HG02885 (cell line): Measurements from ENCODE around the gene HERC2.
A peak's percentile ranks its signal among the peaks of the same experiment; 100 is the strongest.
"Not testable (repeated sequence)": the region's sequence is repeated elsewhere in the genome, so short reads cannot be mapped to it uniquely, and the experiment has no call there.

Experiments used
- ATAC-seq: cut with Tn5 transposase; IDR thresholded peaks from one replicate; pipeline ENCODE4 v1.9.1; 2021; ENCODE audit warnings: mild to moderate bottlenecking; ENCODE audit not compliant: unreplicated experiment, poor library complexity

The HERC2 gene

GRCh38 chr15:28286659-28287058 is 35.3 kb downstream of the HERC2 start:
- not testable (repeated sequence) for ATAC-seq

- no peak for ATAC-seq
Observed at GRCh38 chr15:28286031-28286430, 35.9 kb downstream of the HERC2 start.

- no peak for ATAC-seq
Observed at GRCh38 chr15:28281876-28282275, 40.1 kb downstream of the HERC2 start.

GRCh38 chr15:28274635-28275034 is 47.3 kb downstream of the HERC2 start:
- ATAC-seq = no peak

GRCh38 chr15:28273873-28274610 is 47.9 kb downstream of the HERC2 start:
- no peak for ATAC-seq

GRCh38 chr15:28273468-28273867 is 48.5 kb downstream of the HERC2 start:
- no peak for ATAC-seq

DNA sequence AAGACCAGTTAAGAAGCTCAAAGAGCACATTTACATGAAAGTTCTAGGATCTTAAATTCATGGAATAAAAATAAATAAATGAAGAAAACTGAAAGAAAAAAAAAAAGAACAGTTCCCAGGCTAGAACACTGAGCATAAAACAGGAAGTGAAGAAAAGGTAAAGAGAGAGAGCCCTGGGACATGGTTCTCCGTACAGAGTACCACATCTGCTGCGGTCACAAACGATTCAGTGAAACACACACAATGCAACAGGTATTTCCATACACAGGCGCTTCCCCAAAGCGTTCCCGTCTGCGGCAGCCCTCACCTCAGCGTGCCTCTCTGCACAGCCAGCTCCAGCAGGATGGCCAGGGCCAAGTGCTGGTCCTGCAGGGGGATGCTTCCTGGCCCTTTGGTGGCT is 49.4 kb downstream of the HERC2 start:
- no peak for ATAC-seq

- no peak for ATAC-seq
Observed at GRCh38 chr15:28271697-28272260, 50.2 kb downstream of the HERC2 start.

GRCh38 chr15:28269097-28269496 is 52.9 kb downstream of the HERC2 start:
- no peak for ATAC-seq

DNA sequence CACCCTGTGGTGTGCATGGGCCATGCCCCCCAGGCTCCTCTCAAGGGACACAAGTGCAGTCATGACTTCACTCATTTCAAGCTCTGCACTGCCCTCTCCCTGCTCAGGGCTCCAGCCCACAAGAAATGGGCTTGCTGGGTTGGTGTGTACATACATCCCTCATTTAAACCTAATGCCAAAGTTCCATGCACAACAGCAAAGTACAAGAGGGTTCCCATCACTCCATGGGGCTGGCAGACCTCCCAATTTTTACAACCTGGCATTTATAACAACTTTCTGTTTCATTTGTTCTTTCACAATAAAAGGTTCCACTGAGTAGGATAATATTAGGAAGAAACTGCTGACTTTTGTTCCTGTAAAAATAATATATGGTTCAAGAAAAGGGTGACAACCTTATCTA is 54.3 kb downstream of the HERC2 start:
- no peak for ATAC-seq

- ATAC-seq = no peak
Observed at GRCh38 chr15:28265334-28266019, 56.5 kb downstream of the HERC2 start.

DNA sequence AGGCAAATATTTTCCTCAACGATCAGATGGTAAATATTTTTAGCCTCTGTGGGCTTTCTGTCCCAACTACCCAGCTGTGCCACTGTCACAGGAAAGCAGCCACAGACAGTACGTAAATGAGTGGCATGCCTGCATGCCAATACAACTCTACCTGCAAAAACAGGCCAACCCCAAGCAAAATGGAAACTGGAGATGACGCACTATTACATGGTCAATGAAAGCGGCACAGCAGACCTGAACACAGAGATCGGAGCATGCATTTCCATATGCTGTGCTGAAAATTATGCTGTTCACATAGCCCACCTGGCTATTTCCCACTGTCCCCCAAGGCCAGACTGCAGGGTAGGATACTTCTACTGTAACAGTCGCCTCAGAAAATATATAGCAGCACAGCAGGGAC is 57.8 kb downstream of the HERC2 start:
- ATAC-seq = no peak

DNA sequence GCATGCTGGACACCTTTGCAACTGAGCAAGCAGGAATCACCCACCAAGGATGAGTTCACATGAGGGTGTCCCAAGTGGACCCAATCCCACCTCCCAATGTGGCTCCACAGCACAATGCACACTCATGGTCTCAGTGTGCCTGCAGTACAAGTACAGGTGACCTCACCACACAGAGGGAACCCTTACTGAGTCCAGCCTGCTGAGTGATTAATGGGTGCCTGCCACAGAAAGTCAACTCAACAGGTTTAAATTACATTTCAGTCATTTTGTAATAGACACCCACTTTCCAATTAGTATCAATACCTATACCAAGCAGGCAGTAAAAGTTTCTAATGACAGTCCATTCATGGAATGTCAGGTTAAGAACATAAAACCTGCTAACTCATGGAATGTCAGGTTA is 59.5 kb downstream of the HERC2 start:
- no peak for ATAC-seq

- no peak for ATAC-seq
Observed at GRCh38 chr15:28260722-28261121, 61.3 kb downstream of the HERC2 start.

- no peak for ATAC-seq
Observed at GRCh38 chr15:28260317-28260716, 61.7 kb downstream of the HERC2 start.

DNA sequence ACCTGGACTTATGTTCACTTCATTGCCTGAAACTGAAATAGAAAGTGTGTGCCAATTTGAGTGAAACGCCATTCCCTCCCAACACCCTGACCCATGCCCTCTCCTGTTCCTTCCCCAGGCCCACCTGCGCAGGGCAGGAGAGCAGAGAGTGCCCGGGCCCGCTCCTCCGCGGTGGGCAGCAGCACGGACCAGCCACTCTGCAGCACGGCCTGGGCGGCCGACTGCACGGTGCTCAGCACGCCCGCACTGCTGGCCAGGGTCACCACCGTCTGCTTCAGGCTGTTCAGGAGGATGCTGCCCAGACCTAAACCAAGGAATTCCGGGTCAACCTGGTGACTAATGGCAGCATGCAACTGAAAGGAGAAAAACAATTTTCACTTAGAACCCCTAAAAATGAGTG is 66.0 kb downstream of the HERC2 start:
- ATAC-seq = no peak

- ATAC-seq = peak; percentile 87
Observed at GRCh38 chr15:28252831-28253230, 69.1 kb downstream of the HERC2 start.

DNA sequence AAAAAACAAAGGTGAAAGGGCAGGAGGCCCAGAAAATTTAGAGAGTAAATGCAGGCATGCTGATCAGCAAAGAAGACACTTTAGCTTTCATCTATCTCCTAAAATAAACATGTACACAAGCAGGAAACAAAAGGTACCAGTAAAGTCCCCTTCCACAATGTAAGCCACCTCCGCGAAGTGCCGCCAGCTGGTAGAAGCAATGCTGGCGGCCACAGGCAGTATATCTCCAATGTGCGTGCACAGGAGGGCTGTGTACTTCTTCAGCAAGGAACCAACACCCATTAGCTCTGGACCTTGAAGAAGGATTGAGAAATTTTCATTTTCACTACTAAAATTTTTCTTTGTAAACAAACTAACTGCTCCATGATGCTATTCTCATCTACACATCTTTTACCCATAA is 75.4 kb downstream of the HERC2 start:
- ATAC-seq = no peak

DNA sequence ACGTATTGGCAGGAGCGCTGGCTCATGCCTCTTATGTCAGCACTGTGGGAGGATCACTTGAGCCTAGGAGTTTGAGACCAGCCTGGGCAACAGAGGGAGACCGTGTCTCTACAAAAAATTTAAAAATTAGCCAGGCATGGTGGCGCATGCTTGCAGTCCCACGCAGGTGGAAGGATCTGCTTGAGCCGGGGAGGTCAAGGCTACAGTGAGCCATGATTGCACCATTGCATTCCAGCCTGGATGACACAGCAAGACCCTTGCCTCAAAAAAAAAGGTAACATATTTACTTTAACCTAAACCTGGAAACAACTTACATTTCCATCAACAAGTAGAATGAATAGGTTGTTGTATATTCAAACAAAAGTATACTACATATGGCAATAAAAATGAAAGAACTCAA is 78.1 kb downstream of the HERC2 start:
- ATAC-seq = no peak

DNA sequence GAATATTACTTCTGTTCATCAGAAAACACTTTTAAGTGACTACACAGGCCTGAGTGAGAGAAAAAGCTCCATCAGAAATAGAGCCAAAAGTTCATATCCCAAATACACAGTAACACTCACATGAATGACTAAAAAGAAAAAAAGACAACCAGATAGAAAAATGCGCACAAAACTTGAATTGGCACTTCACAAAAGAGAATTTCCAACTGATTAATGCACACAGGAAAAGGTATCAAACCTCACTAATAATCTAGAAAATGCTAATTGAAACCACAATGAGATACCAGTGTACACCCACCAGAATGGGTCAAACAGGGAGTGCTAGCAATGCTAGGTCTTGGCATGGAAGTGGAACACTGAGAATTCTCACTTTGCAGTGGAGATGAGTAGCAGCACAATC is 78.6 kb downstream of the HERC2 start:
- ATAC-seq = no peak

- not testable (repeated sequence) for ATAC-seq
Observed at GRCh38 chr15:28238296-28238695, 83.7 kb downstream of the HERC2 start.

DNA sequence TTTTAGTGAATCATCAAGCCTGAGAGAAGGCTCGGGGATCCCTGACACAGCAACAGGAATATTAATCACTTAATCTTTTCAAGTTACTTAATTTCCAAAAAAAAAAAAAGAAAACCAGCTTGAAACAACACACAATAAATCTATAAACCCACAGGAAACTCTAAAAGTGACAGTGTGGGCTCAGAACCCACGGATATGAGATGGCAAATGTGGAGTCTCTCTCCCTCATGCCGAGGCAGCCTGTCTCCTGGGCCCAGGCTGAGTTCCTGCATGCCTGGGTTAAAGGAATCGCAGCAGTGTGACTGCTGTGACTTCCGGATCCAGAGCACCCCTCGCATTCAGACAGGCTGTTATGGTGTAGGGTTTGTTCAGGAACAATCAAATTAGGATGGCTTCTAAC is 90.2 kb downstream of the HERC2 start:
- ATAC-seq = not testable (repeated sequence)
